Measurements from ENCODE around the gene PRKAG1. TPM values are rescaled to one million over a fixed set of nuclear protein-coding genes. Genes with fewer than 3 reads are reported as not detected.

PRKAG1 gene
- total RNA-seq, 2 donors from 2014 or later: 49.5 to 54.8 TPM

DNA sequence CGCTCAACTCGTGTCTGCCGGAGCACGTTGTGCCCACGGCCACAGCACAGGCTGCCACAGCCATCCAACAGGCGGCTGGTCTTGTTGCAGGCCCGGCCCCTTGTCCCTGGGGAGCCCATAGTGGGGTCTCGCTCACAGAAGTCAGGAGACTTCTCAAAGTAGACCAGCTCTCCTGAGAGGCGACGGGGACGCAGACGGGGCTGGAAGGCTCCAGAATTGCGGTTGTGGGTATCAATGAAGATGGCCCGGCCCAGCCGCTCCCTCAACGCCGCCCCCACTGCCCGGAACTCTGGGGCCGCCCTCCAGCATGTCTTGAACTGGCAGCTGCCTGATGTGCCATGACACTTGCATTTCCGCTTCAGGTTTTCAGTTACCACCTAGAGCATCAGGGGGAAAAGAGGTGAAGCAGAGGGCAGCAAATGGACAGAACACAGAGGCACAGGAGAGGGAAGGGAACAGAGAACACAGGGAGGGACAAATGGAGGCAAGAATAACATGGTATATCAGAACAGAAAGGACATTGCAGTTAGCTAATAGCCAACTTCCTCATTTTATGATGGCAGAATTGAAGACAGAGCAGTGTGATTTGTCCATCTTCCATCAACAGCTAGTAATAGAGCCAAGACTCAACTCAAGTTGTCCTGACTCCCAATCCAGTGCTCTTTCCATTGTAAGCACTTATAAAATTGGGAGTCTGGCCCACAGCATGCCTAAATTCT lies 52.2 kb downstream of the PRKAG1 start:
- no peak overlapping the region for H3K4me3 ChIP-seq
- H3K9ac ChIP-seq (ENCODE audit: low read depth in 2 of 2, low read length in 2 of 2): no peak overlapping the region
- no peaks in the 10 kb centered on the region for H3K9me3 ChIP-seq
- peaks cover 16% of the 10 kb centered on the region for H3K27me3 ChIP-seq
- no peak for TF ChIP-seq CTCF (IDR thresholded peaks at IDR 0.05)
- intact Hi-C loops (cut with DNase I): no loop called here
- no peak overlapping the region for H3K27ac ChIP-seq
- peaks cover 20% of the 10 kb centered on the region for H3K4me1 ChIP-seq
- H3K36me3 ChIP-seq: no peaks in the 10 kb centered on the region
- no peak for DNase-seq

GRCh38 chr12:48965298-48965838 lies 53.2 kb downstream of the PRKAG1 start:
- H3K9me3 ChIP-seq: no peaks in the 10 kb centered on the region
- no peak for DNase-seq
- peaks cover 6% of the 10 kb centered on the region for H3K27me3 ChIP-seq
- H3K27ac ChIP-seq: no peak overlapping the region
- intact Hi-C loops (cut with DNase I): no loop called here
- no peaks in the 10 kb centered on the region for H3K36me3 ChIP-seq
- H3K4me3 ChIP-seq: no peak overlapping the region
- H3K9ac ChIP-seq (ENCODE audit: low read depth in 2 of 2, low read length in 2 of 2): no peak overlapping the region
- peaks cover 15% of the 10 kb centered on the region for H3K4me1 ChIP-seq
- no peak for TF ChIP-seq CTCF (IDR thresholded peaks at IDR 0.05)

DNA sequence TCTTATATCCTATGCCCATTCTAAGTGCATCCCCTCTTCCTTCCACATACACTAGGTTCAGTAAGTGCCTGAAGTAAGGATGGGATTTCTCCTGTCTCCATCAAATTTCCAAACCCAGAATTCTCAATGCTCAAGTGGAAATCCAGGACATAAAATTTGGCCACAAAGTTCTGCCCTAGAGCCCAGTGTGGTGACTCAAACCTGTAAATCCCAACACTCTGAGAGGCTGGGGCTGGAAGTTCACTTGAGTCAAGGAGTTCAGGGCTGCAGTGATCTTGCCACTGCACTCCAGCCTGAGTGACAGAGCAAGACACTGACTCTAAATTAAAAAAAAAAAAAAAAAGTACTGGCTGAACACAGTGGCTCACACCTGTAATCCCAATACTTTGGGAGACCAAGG lies 56.8 kb downstream of the PRKAG1 start:
- no peak overlapping the region for H3K4me3 ChIP-seq
- no peak overlapping the region for H3K27ac ChIP-seq
- no peak for DNase-seq
- no peak overlapping the region for H3K9ac ChIP-seq (ENCODE audit: low read depth in 2 of 2, low read length in 2 of 2)
- TF ChIP-seq CTCF (IDR thresholded peaks at IDR 0.05): no peak
- no peaks in the 10 kb centered on the region for H3K9me3 ChIP-seq
- H3K27me3 ChIP-seq: no peaks in the 10 kb centered on the region
- no peaks in the 10 kb centered on the region for H3K36me3 ChIP-seq
- H3K4me1 ChIP-seq: no peaks in the 10 kb centered on the region
- intact Hi-C loops (cut with DNase I): no loop called here

- Histone ChIP-seq H3K27ac (no peak overlapping the region), H3K4me3 (no peak overlapping the region), H3K27me3 (no peaks in the 10 kb centered on the region), H3K4me1 (no peaks in the 10 kb centered on the region), H3K9ac (ENCODE audit: low read depth in 2 of 2, low read length in 2 of 2) (no peak overlapping the region), H3K9me3 (no peaks in the 10 kb centered on the region), H3K36me3 (no peaks in the 10 kb centered on the region)
- TF ChIP-seq CTCF (IDR thresholded peaks at IDR 0.05): no peak
- DNase-seq: no peak
- intact Hi-C loops (cut with DNase I): no loop called here
Measured at GRCh38 chr12:48961331-48961730, 57.2 kb downstream of the PRKAG1 start.

DNA sequence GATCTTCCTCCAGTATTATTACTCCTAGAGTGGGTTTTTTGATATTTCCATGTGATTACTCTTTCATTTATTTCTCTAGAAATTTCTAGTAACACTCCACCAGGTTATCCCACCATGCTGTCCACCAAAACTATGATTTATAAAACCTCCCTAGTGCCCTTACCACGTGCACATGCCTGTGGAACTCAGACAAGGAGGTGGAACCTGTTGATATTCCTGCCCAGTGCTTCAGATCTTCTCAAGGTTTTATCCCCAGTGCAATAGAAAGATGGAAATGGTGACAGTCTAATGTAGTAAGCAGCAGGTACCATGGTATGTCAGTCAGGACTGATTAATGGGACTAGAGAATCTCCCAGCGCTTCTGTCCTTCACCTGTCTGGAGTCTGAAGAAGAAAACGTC lies 57.7 kb downstream of the PRKAG1 start:
- intact Hi-C loops (cut with DNase I): no loop called here
- no peak for DNase-seq

More for the DNA sequence above, 57.7 kb downstream of the PRKAG1 start:
- Histone ChIP-seq H3K27me3 (no peaks in the 10 kb centered on the region), H3K4me1 (no peaks in the 10 kb centered on the region), H3K36me3 (no peaks in the 10 kb centered on the region), H3K9ac (ENCODE audit: low read depth in 2 of 2, low read length in 2 of 2) (no peak overlapping the region), H3K9me3 (no peaks in the 10 kb centered on the region), H3K4me3 (no peak overlapping the region), H3K27ac (no peak overlapping the region)
- TF ChIP-seq CTCF (IDR thresholded peaks at IDR 0.05): no peak
